Neural progenitor cell (in vitro differentiated cells): ENCODE data around the gene ANKRD11. TPM values are rescaled to one million over a fixed set of nuclear protein-coding genes. Genes with fewer than 3 reads are reported as not detected.

ENCODE experiments used
- DNase-seq: peaks from one replicate; pipeline ENCODE4 v3.0.0-alpha.2; 2016; ENCODE audit warnings: low spot score
- H2AFZ ChIP-seq: fragments of 200-600 bp; sonication (generic); replicated peaks from 2 replicates; pipeline ENCODE4 v1.6.1; 2016; ENCODE audit warnings: antibody characterized with exemption
- H3F3A ChIP-seq: fragments of 200-600 bp; sonication (generic); 2 replicates; pipeline ENCODE4 v1.6.1; 2016; ENCODE audit warnings: antibody characterized with exemption, low read depth
- H3K27ac ChIP-seq: fragments of 200-600 bp; sonication (generic); 2 replicates; pipeline ENCODE4 v1.5.1; 2016; ENCODE audit warnings: mild to moderate bottlenecking
- H3K27me3 ChIP-seq: fragments of 200-600 bp; sonication (generic); 2 replicates; pipeline ENCODE4 v1.6.1; 2016; ENCODE audit warnings: mild to moderate bottlenecking, moderate library complexity
- H3K36me3 ChIP-seq: fragments of 200-600 bp; sonication (generic); 2 replicates; pipeline ENCODE4 v1.5.1; 2016
- H3K4me1 ChIP-seq: fragments of 200-600 bp; sonication (generic); 2 replicates; pipeline ENCODE4 v1.6.1; 2016; ENCODE audit warnings: mixed run types
- H3K4me2 ChIP-seq: fragments of 200-600 bp; sonication (generic); 2 replicates; pipeline ENCODE4 v1.6.1; 2016
- H3K4me3 ChIP-seq: fragments of 200-600 bp; sonication (generic); 2 replicates; pipeline ENCODE4 v1.5.1; 2016
- H3K79me2 ChIP-seq: fragments of 200-600 bp; sonication (generic); 2 replicates; pipeline ENCODE4 v1.6.1; 2016; ENCODE audit warnings: low read depth
- H3K9ac ChIP-seq: fragments of 200-600 bp; sonication (generic); 2 replicates; pipeline ENCODE4 v1.6.1; 2016
- H3K9me3 ChIP-seq: fragments of 200-600 bp; sonication (generic); 2 replicates; pipeline ENCODE4 v1.5.1; 2016; ENCODE audit warnings: low read depth
- H4K20me1 ChIP-seq: fragments of 200-600 bp; sonication (generic); 2 replicates; pipeline ENCODE4 v1.6.1; 2016; ENCODE audit warnings: low read depth
- H3K27ac Mint-ChIP-seq: 3 replicates; pipeline ENCODE4 v1.8.0; 2021; ENCODE audit warnings: mixed read lengths
- H3K27me3 Mint-ChIP-seq: 2 replicates; pipeline ENCODE4 v1.8.0; 2022; ENCODE audit warnings: low read depth, mild to moderate bottlenecking, inconsistent platforms, moderate library complexity, mixed read lengths; ENCODE audit not compliant: insufficient read depth
- H3K36me3 Mint-ChIP-seq: 3 replicates; pipeline ENCODE4 v1.8.0; 2021; ENCODE audit warnings: mixed read lengths
- H3K4me1 Mint-ChIP-seq: 3 replicates; pipeline ENCODE4 v1.8.0; 2021; ENCODE audit warnings: mixed read lengths
- H3K4me3 Mint-ChIP-seq: 3 replicates; pipeline ENCODE4 v1.8.0; 2021; ENCODE audit warnings: mild to moderate bottlenecking, moderate library complexity, mixed read lengths
- H3K9me3 Mint-ChIP-seq: 3 replicates; pipeline ENCODE4 v1.8.0; 2020; ENCODE audit warnings: mixed read lengths
- CTCF ChIP-seq: fragments of 200-600 bp; sonication (generic); IDR thresholded peaks from 2 replicates; pipeline ENCODE4 v1.5.1; 2017; ENCODE audit warnings: antibody characterized with exemption, mild to moderate bottlenecking
- EZH2 ChIP-seq: fragments of 200-600 bp; sonication (generic); IDR thresholded peaks from 2 replicates; pipeline ENCODE4 v1.6.1; 2017; ENCODE audit warnings: antibody characterized with exemption, mild to moderate bottlenecking, moderate library complexity
- EZH2phosphoT487 ChIP-seq: fragments of 200-600 bp; sonication (generic); IDR thresholded peaks from 2 replicates; pipeline ENCODE4 v1.6.1; 2017; ENCODE audit warnings: antibody characterized with exemption
- total RNA-seq: library from RNA; depleted of rRNA; stranded (reverse); fragments of >200 nt; gene quantifications from 2 replicates; pipeline ENCODE4 v1.2.3, GENCODE V29; 2015; ENCODE audit warnings: low replicate concordance

The ANKRD11 gene
- total RNA-seq, 1 donor from 2014 or later: 47.3 TPM

- Histone ChIP-seq H3K79me2 (peaks cover 100% of the 10 kb centered on the region), H3K9ac (no peak overlapping the region), H3K36me3 (no peaks in the 10 kb centered on the region), H3K4me2 (peak overlapping the region; percentile 10), H3K27me3 (no peaks in the 10 kb centered on the region), H2AFZ (no peak overlapping the region), H3F3A (peaks cover 22% of the 10 kb centered on the region), H3K4me1 (peaks cover 43% of the 10 kb centered on the region), H3K4me3 (no peak overlapping the region), H3K27ac (no peak overlapping the region), H3K9me3 (no peaks in the 10 kb centered on the region), H4K20me1 (peaks cover 100% of the 10 kb centered on the region)
- DNase-seq: no peak
- no peaks in the 10 kb centered on the region for H3K9me3 Mint-ChIP-seq
- peaks cover 20% of the 10 kb centered on the region for H3K36me3 Mint-ChIP-seq
- H3K4me1 Mint-ChIP-seq: peaks cover 60% of the 10 kb centered on the region
- peak overlapping the region; percentile 53 for H3K4me3 Mint-ChIP-seq
- TF ChIP-seq EZH2: no peak
- H3K27me3 Mint-ChIP-seq: peaks cover 6% of the 10 kb centered on the region
- no peak overlapping the region for H3K27ac Mint-ChIP-seq
Observed at GRCh38 chr16:89413811-89414585, 76.4 kb downstream of the ANKRD11 start.

GRCh38 chr16:89412811-89413210 lies 77.5 kb downstream of the ANKRD11 start:
- H3K27ac ChIP-seq: no peak overlapping the region
- peaks cover 100% of the 10 kb centered on the region for H3K79me2 ChIP-seq
- no peak overlapping the region for H2AFZ ChIP-seq
- H3K9me3 ChIP-seq: no peaks in the 10 kb centered on the region
- H3K4me1 ChIP-seq: peaks cover 51% of the 10 kb centered on the region
- Mint-ChIP-seq H3K27me3 (peaks cover 6% of the 10 kb centered on the region), H3K4me1 (peaks cover 66% of the 10 kb centered on the region), H3K9me3 (no peaks in the 10 kb centered on the region), H3K36me3 (peaks cover 15% of the 10 kb centered on the region), H3K27ac (peak overlapping the region; percentile 50), H3K4me3 (peak overlapping the region; percentile 64)
- no peaks in the 10 kb centered on the region for H3K36me3 ChIP-seq
- H3K9ac ChIP-seq: no peak overlapping the region
- H3K4me3 ChIP-seq: no peak overlapping the region
- peak; percentile 78 for DNase-seq
- H4K20me1 ChIP-seq: peaks cover 100% of the 10 kb centered on the region
- H3K27me3 ChIP-seq: no peaks in the 10 kb centered on the region
- TF ChIP-seq EZH2 (no peak), EZH2phosphoT487 (no peak), CTCF (no peak)
- H3F3A ChIP-seq: peaks cover 17% of the 10 kb centered on the region
- H3K4me2 ChIP-seq: peak overlapping the region; percentile 53

GRCh38 chr16:89411335-89411850 lies 79.0 kb downstream of the ANKRD11 start:
- H3K27me3 Mint-ChIP-seq: peaks cover 6% of the 10 kb centered on the region
- H3K27ac ChIP-seq: no peak overlapping the region
- peak overlapping the region; percentile 9 for H3K27ac Mint-ChIP-seq
- no peak overlapping the region for H2AFZ ChIP-seq
- TF ChIP-seq EZH2phosphoT487: no peak
- no peak for DNase-seq
- H3K9ac ChIP-seq: no peak overlapping the region
- H4K20me1 ChIP-seq: peaks cover 100% of the 10 kb centered on the region
- no peak overlapping the region for H3K4me3 Mint-ChIP-seq
- peaks cover 17% of the 10 kb centered on the region for H3F3A ChIP-seq
- H3K79me2 ChIP-seq: peaks cover 100% of the 10 kb centered on the region
- H3K9me3 ChIP-seq: no peaks in the 10 kb centered on the region
- H3K27me3 ChIP-seq: no peaks in the 10 kb centered on the region
- peaks cover 64% of the 10 kb centered on the region for H3K4me1 ChIP-seq
- H3K4me3 ChIP-seq: no peak overlapping the region
- no peaks in the 10 kb centered on the region for H3K36me3 ChIP-seq
- H3K4me1 Mint-ChIP-seq: peaks cover 74% of the 10 kb centered on the region
- H3K9me3 Mint-ChIP-seq: no peaks in the 10 kb centered on the region
- H3K4me2 ChIP-seq: no peak overlapping the region
- H3K36me3 Mint-ChIP-seq: peaks cover 5% of the 10 kb centered on the region

- Histone ChIP-seq H3K36me3 (no peaks in the 10 kb centered on the region), H3K27ac (no peak overlapping the region), H3K4me2 (no peak overlapping the region), H3F3A (peaks cover 17% of the 10 kb centered on the region), H4K20me1 (peaks cover 100% of the 10 kb centered on the region), H3K9ac (no peak overlapping the region), H3K9me3 (no peaks in the 10 kb centered on the region), H3K27me3 (no peaks in the 10 kb centered on the region), H3K4me1 (peaks cover 68% of the 10 kb centered on the region), H2AFZ (no peak overlapping the region), H3K79me2 (peaks cover 100% of the 10 kb centered on the region), H3K4me3 (no peak overlapping the region)
- Mint-ChIP-seq H3K27me3 (peaks cover 6% of the 10 kb centered on the region), H3K4me1 (peaks cover 77% of the 10 kb centered on the region), H3K27ac (peak overlapping the region; percentile 9), H3K9me3 (no peaks in the 10 kb centered on the region), H3K4me3 (no peak overlapping the region), H3K36me3 (peaks cover 4% of the 10 kb centered on the region)
- TF ChIP-seq EZH2phosphoT487 (no peak), EZH2 (no peak), CTCF (no peak)
- no peak for DNase-seq
Observed at GRCh38 chr16:89410794-89411309, 79.5 kb downstream of the ANKRD11 start.
